ENCODE results near the gene EIF3D.

EIF3D gene

GRCh38 chr22:36550701-36551495, 21.9 kb upstream of the EIF3D start:
- TF ChIP-seq, protein P1, sequence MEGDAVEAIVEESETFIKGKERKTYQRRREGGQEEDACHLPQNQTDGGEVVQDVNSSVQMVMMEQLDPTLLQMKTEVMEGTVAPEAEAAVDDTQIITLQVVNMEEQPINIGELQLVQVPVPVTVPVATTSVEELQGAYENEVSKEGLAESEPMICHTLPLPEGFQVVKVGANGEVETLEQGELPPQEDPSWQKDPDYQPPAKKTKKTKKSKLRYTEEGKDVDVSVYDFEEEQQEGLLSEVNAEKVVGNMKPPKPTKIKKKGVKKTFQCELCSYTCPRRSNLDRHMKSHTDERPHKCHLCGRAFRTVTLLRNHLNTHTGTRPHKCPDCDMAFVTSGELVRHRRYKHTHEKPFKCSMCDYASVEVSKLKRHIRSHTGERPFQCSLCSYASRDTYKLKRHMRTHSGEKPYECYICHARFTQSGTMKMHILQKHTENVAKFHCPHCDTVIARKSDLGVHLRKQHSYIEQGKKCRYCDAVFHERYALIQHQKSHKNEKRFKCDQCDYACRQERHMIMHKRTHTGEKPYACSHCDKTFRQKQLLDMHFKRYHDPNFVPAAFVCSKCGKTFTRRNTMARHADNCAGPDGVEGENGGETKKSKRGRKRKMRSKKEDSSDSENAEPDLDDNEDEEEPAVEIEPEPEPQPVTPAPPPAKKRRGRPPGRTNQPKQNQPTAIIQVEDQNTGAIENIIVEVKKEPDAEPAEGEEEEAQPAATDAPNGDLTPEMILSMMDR (IDR thresholded peaks at IDR 0.05; ENCODE audit: insufficient read depth, low read depth, low read length, missing control alignments): no peak
- DNase-seq (ENCODE audit: low read depth): no peak
- no peak overlapping the region for H3K4me3 ChIP-seq (ENCODE audit: low read length)

- no peak overlapping the region for H3K4me3 ChIP-seq (ENCODE audit: low read length)
- DNase-seq (ENCODE audit: low read depth): no peak
- TF ChIP-seq, protein P1 (IDR thresholded peaks at IDR 0.05; ENCODE audit: insufficient read depth, low read depth, low read length, missing control alignments): no peak
These were observed 20.1 kb upstream of the EIF3D start for GRCh38 chr22:36549033-36549432.

DNA sequence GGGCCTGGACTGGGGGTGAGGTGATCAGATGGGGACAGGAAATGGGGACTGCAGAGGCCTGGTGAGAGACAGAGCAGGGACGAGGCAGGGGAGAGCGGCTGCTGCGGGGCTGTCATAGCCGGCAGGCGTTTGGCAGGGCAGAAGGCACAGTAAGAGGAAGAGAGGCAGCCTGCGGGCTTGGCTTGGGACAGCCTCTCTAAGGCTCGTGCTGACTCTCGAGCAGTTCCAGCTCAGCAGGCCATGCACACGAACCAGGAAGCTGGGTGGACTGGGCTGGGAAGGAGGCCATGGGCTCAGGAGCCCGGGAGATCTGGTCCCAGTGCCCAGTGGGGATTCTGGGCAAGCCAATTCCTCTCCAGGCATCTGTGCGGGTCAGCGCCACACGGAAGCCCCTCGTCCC, 19.6 kb upstream of the EIF3D start:
- no peak overlapping the region for H3K4me3 ChIP-seq (ENCODE audit: low read length)
- no peak for DNase-seq (ENCODE audit: low read depth)
- TF ChIP-seq, protein P1 (IDR thresholded peaks at IDR 0.05; ENCODE audit: insufficient read depth, low read depth, low read length, missing control alignments): no peak

- no peak overlapping the region for H3K4me3 ChIP-seq (ENCODE audit: low read length)
- TF ChIP-seq, protein P1 (IDR thresholded peaks at IDR 0.05; ENCODE audit: insufficient read depth, low read depth, low read length, missing control alignments): no peak
- peak; percentile 93 for DNase-seq (ENCODE audit: low read depth)
These were observed 18.0 kb upstream of the EIF3D start for GRCh38 chr22:36546932-36547331.

DNA sequence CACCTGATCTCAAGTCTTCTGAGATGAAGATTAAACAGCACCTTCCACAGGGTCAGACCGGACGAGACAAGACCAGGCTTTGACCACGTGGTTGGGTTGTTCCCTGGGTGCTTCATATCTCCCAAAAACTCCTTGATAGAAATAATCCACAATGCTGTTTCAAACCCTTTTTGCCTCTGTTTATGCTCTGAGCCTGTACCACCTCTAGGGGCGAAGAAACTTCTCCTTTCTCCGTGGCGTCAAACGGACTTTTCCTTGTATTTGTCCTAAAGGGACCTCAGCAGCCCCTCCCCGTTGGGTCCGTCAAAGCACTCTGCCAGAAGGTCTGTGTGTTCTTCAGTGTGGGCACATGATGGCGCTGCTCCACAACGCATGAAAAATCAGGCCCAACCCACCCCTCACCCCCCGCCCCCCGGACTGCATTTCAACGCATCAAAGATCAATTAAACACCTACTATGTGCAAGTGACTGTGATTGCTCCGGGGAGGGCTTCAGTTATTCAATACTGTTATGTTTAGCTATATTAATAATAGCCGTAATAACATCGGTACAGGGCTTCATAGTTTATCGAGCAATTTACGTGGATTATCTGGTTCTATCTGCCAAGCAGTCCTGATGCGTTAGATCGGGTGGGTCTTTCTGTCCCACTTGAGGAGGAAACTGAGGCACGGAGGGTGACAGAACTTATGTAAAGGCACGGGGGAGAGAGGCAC, 17.3 kb upstream of the EIF3D start:
- TF ChIP-seq, protein P1 (IDR thresholded peaks at IDR 0.05; ENCODE audit: insufficient read depth, low read depth, low read length, missing control alignments): peak; percentile 56
- H3K4me3 ChIP-seq (ENCODE audit: low read length): no peak overlapping the region
- DNase-seq (ENCODE audit: low read depth): peak; percentile 47

DNA sequence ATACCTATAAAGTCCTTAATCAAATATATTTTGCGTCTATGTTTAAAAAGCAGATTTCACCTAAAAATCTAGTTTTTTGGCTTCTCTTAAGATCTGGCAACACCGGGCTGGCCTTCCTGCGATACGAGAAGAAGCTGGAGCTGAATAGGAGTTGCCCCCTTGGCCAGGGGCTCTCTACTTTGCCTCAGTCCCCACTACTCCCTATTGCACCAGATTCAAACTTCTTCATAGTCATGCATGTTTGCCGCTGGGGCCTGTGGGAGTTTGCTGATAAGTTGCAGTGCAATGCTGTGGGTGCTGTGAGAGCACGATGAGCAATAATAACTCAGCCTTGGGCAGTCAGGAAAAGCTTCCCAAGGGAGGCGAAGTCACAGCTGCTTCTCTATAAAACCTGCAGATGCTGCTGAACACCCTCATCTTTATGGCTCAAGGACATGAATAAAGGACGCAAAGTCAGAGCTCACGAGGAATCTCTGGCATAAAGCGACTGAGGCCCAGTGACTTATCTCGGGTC, 15.2 kb upstream of the EIF3D start:
- TF ChIP-seq, protein P1 (IDR thresholded peaks at IDR 0.05; ENCODE audit: insufficient read depth, low read depth, low read length, missing control alignments): no peak
- peak; percentile 50 for DNase-seq (ENCODE audit: low read depth)
- H3K4me3 ChIP-seq (ENCODE audit: low read length): no peak overlapping the region
